ENCODE data around the gene HMGCLL1.

HMGCLL1 gene

DNA sequence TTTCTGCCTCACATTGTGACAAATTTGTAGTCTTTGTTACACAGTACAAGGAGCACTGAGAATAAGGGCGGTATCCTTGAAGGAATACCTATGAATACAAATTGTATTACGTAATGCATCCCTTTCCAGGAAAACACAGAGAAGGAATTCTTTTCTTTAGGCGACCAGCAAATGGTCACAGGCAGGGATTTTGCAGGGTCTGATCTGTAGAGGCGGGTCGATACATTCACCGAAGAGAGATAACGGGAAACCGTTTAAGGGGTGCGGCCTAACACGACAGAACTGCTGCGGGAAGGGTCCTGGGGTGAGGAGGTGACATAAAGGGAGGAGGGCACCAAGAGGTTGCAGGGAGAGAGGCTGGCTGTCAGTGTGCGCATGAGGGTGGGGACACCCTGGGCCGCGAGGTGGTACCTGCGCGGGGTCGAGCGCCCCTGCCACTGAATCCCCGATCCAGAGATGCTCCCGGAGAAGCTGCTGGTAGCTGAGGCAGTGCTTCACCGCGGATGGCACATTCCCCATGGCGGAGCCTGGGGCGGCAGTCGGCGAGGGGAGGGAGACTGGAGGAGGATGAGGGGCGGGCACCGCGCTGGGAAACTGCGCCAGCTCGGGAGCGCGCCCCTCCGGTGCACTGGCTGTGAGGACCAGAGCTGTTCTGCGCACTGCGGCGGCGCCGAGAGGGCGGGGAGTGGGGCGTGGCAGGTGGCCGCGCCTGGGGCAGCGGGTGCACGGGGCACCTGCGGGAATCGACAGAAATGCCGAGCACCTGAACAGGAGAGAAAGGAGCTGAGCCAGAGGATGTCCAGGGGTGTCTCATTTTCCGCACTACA lies at the start of gene HMGCLL1:
Gene HMGCLL1, minus strand, starts transcription at position 656 of the 827 bp plus-strand sequence. Its CDS starts 137 bp downstream, at position 519.
- no peak for DNase-seq

DNA sequence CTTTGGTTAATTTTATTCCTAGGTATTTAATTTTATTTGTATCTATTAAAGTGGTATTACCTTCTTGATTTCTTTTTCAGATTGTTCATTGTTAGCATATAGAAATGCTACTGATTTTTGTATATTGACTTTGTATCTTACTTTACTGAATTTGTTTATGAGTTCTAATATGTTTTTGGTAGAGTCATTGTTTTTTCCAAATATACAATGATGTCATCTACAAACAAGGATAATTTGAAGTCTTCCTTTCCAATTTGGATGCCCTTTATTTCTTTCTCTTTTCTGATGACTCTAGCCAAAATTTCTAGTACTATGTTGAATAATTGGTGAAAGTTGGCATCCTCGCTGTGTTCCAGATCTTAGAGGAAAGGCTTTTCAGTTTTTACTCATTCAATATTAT lies 43.0 kb upstream of the HMGCLL1 start:
- DNase-seq = no peak

DNA sequence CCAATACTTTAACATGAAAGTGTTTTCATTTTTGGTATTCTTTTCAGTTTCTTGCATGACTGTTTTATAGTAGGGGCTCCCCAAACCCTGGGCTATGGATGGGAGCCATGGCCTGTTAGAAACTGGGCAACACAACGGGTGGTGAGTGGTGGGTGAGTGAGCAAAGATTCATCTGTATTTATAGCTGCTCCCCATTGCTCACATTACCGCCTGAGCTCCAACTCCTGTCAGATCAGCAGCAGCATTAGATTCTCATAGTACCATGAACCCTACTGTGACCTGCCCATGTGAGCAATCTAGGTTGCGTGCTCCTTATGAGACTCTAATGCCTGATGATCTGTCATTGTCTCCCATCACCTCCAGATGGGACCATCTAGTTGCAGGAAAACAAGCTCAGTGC lies 42.3 kb upstream of the HMGCLL1 start:
- no peak for DNase-seq

DNA sequence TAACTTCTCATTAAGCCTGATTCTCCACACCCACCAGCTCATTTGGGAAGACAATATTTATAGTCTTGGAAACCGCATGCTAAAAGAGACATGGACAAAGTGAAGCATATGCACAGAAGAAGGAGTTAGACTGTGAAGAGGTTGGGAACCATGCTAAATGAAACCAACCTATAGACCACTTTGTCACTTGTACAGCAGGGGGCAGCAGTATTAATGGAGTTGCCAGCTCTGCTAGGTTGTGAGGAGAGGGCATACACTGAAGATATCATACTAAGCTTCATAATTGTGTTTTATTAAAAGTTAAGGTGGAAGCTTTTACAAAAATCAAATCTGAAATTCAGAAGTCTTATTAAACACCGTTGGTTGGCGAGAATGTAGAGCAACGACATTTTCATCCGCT lies 38.3 kb upstream of the HMGCLL1 start:
- DNase-seq = peak; percentile 51

DNA sequence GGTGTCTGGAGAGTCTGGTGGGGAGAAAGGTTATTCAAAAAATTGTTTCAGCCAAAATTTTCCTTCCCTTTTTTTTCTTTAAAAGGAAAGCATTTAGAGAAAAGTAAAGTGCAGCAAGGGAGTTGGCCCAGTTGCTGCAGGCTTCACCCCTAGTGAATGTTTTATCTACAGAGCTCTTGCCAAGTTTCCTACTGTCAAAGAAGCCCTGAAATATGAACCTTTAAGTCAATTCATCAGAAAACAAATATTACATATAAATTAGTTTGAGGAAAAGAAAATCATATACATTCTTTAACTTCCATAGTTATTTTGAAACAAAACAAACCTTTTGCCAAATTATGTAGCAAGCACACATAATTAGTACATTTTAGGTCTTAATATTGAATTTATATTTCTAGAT lies 25.0 kb upstream of the HMGCLL1 start:
- DNase-seq = no peak

DNA sequence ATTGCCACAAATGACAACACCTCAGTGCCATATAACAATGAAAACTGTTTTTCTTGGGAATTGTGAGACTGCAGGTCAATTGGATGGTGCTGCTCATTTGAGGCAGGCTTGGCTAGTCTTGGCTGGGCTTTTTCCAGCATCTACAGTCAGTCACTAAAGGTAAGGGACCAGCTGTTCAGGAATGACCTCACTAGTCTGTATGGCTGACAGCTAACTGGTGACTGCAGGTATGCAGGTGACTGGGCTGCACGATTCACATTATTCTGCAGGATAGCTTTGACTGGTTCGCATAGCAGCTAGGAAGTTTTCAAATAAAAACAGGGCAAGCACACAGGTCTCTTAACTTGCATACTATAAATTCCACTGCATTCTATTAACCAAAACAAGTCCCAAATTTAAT lies 22.1 kb upstream of the HMGCLL1 start:
- no peak for DNase-seq

DNA sequence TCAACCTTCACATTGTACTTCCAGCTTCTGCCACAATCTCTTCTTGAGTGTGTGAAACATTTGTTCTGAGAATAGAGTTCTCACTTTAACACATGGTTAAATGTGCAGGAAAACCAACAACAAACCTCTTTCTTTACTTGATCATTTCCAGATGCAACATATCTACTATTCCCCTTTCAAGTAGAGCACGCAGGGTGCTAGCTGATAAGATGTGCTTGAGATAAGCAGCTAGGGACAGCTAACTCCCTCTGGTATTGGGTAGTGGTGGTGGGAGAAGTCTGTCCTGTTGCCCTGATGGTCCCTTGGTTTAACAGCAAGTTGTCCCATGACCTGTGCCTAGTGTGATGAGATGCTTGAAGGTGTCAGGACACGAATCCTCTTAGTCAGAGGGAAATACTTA lies 15.4 kb upstream of the HMGCLL1 start:
- no peak for DNase-seq

DNA sequence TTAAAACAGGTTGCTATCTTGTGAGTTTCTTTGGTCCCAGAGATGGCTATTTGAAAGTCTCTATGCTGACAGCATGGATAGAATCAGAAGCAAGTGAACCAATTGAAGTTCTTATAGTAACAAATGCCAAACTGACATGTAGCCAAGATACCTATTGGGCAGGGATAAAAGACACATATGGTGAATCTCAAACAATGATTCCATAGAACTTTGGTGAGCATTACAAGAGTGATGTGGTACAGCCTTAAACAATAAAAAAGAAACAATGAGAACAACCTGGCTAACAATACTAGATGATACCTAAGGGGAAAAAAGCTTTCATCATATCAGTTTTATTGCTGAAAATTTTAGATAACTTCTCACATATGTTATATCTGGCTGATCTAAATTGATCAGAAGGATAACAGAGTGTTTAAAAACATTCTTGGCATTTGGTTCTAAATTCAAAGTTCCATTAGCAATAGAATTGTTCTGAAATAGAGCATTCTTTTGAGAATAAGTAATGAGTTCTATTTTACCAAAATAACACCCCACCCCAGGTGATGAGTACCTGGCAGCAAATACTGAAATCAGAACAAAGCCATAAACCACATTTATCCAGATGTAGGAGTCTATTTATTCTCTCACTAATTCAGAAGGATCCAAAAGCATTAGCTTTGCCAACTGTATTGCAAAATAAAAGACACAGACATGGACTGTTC lies 5.8 kb upstream of the HMGCLL1 start:
- DNase-seq = no peak

DNA sequence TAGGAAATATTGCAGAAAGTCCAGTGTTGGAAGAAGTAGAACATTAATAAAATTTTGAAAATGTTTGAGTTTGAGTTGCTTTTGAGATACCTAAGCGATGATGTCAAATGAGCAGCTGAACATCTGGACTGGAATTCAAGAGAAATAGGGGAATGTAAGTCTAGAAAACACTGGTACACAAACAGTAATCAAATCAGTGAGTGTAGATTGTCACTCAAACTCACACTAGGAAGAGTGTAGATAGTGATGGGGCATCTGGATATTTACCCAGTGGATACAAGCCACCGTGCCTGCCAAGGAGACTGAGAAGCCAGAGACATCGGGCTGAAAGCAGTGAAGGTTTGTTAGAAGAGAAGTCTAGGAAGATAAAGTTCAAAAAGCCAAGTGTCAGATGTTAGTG lies 2.2 kb downstream of the HMGCLL1 start:
- DNase-seq = no peak

DNA sequence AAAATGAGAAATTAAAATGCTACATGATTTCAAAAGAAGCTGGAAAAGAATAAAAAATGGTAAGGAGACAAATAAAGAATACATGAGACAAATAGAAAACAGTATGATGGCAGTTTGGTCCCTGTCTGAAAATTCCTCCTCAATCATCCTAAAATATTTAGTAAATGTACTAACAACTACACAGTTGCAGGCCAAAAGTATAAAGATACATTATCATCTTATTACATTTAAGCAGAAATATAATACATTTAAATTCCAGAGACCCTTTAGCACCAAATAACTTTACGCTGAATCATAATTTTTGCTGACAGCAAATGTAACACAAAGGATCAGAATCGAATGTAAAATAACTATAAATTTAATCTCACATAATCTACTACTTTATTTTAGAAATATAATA lies 4.4 kb downstream of the HMGCLL1 start:
- no peak for DNase-seq

DNA sequence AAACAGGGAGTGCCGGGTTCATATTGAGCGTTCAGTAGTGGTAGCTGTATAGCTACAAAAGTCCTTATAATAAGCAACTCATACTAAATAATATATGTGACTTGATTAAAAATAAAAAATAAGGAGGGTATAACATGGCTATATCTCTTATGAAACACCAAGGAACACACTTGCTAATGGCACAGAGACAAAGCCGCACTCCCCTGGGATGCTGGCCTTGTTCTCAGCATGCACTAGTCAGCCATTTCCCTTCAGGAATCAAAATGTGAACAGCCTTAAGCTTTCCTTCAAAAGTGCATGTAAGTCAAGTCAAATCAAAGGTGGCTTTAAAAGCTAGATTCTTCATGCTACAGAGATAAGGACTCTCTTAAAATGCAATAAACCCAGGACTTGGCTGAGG lies 9.4 kb downstream of the HMGCLL1 start:
- DNase-seq = no peak

DNA sequence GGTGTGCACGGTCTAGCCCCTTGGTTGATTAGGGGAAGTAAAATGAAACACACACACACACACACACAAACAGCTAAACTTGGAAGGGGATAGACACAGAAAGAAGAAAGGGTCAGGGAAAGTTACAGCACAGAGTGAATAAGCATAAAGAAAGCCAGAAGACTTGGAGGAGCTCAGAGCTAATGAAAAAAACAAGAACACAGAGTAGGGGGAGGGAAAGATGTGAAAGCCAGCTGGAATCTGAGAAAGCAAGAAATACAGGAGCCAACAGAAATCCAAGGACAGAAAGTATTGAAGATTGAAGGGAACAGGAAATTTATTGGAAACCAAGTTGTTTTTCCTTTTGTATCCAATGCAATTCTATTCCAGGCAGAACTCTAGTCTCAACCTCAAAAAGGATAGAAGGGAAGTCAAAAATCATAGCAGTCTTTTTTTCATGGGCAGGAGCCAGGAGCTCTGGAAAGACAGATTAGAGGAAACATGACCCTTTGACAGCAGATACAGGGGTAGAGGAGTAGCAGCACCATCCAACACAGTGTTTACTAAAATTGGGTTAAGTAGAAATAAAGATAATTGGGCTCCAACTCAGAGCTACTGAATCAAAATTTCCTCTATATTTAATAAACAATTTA lies 10.1 kb downstream of the HMGCLL1 start:
- DNase-seq = no peak

DNA sequence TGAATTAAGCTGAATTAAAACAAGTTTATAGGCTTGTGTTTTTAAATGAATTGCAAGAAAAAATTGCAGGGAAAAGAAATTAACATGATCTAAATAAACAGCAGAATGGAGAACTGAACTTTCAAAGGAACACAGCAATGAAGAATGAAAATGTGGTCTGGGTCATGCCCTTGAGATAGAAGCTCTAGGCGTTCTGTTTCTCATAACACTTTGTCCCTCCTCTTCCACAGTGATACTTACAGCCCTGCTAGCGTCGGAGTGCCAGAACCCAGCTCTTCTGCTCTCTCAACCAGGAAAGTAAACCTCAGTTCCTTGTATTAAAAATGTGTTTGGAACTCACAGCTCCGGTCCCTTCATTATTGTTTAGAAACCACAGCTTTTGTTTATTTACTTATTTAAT lies 11.4 kb downstream of the HMGCLL1 start:
- no peak for DNase-seq

DNA sequence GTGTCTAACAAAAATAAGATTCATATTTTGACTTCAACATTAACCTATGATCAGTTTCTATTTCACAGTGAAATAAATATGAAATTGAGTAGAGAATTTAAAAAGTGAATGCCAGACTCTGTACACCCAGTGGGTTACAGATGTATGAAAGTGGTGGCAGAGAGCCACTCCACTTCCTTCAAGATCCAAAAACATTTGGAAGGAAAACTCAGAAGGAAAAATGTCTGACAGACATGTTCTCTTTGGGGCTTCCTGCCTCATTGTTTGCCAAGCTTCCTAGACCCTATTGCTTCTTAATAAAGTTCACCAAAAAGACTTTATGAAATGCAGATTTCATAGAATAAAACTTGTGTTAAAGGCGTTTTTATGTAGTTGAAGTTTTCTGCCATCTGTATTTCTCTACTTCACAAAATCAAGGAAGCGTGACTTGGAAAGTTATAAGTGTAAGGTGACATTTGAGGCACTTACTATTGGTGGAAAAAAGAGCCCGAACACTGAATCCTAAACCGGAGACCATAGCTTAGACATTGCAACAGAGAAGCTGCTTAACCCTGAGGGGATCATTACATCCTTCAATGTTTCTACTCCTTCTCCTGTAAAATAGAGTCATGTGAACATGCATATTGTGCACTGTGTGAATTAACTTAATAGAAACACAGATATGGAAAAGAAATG lies 12.8 kb downstream of the HMGCLL1 start:
- DNase-seq = no peak

DNA sequence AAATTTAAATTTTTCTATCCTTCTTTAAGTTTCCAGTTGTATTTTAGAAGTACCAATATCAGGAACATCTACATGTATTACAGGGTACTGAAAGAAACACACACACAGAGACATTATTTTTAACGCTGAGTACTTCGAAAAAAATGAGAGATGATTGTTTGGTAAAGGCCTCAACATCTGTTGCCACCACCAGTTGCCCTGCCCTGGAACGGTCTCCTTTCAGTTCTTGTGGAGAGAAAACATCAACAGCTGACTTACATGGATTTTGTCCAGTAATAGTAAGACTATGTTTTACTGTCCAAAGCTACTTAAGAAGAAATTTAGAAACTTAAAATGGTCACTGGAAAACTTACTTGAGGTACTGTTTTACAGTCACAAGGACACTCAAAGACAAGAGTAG lies 16.7 kb downstream of the HMGCLL1 start:
- no peak for DNase-seq

DNA sequence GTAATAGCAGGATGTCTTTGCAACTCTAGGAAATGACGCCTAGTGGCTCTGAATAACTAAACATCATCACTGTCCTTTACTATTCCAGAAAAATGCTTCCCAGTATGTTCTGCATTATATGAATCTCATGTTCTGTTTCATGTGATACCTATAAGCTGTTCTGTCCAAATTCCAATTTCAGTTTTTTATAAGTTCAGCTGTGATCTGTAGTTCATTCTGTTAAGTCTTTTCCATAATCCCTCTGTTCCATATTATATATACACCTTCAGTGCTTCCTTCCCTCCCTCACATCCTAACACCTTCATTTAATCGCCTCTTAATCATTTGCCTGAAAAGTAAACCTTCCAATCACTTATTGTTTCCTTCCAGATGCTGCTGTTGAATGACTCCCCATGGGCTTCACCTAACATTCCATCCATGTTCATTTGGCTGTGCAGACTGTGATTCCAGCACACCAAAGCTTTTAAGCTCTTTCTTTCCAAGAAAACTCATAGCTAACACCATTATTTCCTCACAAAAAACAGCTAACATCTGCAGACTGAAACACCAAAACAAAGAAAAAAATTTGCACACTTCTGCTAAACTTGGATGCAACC lies 18.6 kb downstream of the HMGCLL1 start:
- no peak for DNase-seq

DNA sequence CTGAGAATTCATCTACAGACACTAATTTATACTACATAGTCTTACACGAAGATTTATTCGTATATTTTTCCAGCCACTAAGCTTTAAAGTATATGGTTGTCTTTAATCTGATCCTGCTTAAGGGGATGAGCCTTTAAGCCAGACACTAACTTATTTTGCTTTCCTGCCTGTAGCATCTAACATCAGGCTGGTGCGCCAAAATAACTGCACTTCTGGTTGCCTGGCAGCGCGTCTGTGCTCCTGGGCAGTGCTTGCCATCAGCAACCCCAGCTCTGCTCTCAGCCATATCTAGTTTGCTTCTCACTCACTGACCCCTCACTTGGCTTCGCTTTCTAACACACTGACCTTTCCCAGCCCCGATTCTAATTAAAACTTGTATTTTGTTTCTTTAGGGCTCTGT lies 21.8 kb downstream of the HMGCLL1 start:
- DNase-seq = no peak

DNA sequence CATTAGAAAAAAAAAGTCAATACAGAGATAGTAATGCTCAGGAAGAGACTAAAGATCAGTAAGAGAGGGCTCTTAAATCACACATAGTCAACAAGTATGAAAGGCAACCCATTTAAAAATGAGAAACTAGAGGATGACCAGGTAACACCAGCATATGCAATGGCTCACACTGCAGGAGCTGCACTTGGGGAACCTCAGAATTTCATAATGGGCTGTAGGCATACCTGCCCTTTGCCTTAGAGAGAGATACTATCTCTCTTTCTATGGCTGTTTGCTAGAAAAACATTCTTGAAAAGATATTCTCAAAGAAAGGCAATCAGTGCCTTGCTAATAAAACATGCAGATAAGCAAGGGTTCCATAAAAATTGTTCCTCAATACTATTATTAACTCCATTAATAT lies 33.2 kb downstream of the HMGCLL1 start:
- DNase-seq = no peak

DNA sequence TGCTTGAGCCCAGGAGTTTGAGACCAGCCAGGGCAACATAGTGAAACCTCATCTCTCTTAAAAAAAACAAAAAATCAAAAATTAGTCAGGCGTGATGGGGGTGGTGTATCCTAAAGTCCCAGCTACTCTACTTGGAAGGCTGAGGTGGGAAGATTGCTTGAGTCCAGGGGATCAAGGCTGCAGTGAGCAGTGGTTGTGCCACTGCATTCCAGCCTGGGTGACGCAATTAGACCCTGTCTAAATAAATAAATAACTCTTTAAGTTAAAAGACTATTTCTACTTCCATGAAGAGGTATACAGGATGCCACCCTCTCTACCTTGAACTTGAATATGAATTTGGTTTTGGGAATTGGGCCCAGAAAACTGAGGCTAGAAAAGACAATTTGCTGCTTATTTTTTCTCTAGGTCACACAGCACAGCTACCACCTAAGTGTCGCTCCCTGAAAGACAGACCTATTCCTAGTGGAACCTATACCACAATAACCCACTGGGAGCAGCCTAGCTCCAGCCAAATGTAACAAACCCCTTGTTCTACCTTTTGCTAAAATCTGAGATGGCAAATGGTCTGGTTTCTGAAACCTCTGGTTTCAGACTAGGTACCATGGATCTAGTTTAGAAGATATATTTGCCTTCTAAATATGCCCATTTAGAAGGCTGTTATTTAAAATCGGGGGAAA lies 35.2 kb downstream of the HMGCLL1 start:
- DNase-seq = no peak

DNA sequence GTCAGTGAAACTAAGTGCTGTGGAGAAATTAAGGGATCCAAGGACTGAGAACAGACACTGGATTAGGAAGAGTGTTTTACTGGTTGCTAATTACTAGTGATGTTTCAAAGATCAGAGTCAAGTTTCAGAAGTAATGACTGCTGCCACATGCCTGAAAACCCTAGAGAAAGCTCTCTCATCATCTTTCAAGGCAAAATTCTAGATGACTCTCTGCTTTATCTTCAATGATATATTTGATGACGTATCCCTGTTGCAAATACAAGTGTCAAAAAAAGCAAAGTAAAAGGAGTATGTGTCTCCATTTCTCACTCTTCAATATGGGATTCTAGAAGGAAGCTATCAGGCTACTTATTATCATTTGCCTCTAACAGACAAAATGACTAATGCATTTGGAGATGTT lies 38.0 kb downstream of the HMGCLL1 start:
- no peak for DNase-seq

DNA sequence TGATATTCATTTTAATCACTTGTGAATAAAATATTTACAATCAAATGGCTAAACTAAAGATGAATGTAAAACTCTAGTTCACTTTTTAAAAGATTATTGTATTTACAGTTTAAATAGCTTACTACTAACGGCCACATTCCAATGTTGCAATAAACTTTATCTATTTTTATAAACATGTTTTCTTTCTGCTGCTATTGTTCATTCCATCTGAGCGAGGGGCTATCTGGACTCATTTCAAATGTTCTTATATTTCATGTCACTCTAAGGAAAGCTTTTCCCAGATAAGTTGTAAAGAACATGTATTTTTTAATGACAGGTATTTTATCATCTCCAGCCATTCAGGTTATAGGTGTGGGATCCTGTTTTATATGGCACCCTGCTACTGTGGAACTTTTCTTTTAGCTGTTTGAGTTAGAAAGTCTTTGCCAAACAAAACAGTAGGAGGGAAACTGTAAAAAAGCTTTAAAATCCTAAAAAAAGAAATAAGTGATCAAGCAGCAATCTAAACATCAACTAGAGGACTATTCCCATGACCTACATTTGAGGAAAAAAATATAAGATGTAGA lies 42.5 kb downstream of the HMGCLL1 start:
- DNase-seq = no peak

DNA sequence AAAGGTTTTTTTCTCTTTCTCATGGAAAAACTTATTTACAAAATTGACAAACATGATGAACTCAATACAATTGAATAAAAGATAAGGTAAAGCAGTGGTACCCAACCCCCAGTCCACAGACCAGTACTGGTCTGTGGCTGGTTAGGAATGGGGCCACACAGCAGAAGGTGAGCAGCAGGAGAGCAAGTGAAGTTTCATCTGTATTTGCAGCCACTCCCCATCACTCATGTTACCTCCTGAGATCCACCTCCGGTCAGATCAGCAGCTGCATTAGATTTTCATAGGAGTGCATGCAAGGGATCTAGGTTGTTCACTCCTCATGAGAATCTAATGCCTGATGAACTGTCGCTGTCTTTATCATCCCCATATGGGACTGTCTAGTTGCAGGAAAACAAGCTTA lies 47.5 kb downstream of the HMGCLL1 start:
- DNase-seq = no peak
